Lung (tissue), 12 donors: ENCODE measurements around the gene IGSF22. TPM values are rescaled to one million over a fixed set of nuclear protein-coding genes. Genes with fewer than 3 reads are reported as not detected.

ENCODE experiments used
- ATAC-seq: fragments of 200-7000 bp; cut with Tn5 transposase; one replicate; pipeline ENCODE4 v1.9.1; 2020; ENCODE audit warnings: moderate number of reproducible peaks; ENCODE audit not compliant: insufficient read depth, low FRiP score
- DNase-seq, 3 donors: peaks; one replicate each; pipeline ENCODE4 v3.0.0-alpha.2; 2013 to 2017
- H3K27ac ChIP-seq, 2 donors: one replicate each; pipeline ENCODE4 v1.5.1; 2013; ENCODE audit warnings: mild to moderate bottlenecking in 2 of 2, moderate library complexity in 2 of 2, control low read depth in 1 of 2, inconsistent platforms in 1 of 2, low read depth in 1 of 2, low read length in 1 of 2
- H3K27me3 ChIP-seq, 3 donors: one replicate each; pipeline ENCODE4 v1.5.1; 2013; ENCODE audit warnings: low read length in 2 of 3; ENCODE audit not compliant: control insufficient read depth in 3 of 3, insufficient read depth in 3 of 3
- H3K36me3 ChIP-seq, 4 donors: one replicate each; pipeline ENCODE4 v1.5.1; 2013; ENCODE audit warnings: low read length in 4 of 4, mild to moderate bottlenecking in 1 of 4, moderate library complexity in 1 of 4; ENCODE audit not compliant: control insufficient read depth in 4 of 4, insufficient read depth in 4 of 4
- H3K4me1 ChIP-seq, 5 donors: one replicate each; pipeline ENCODE4 v1.5.1; 2013; ENCODE audit warnings: low read length in 5 of 5, mild to moderate bottlenecking in 2 of 5, moderate library complexity in 1 of 5; ENCODE audit not compliant: control insufficient read depth in 5 of 5, insufficient read depth in 5 of 5
- H3K4me3 ChIP-seq: one replicate; pipeline ENCODE4 v1.5.1; 2013; ENCODE audit warnings: mild to moderate bottlenecking, control low read depth, moderate library complexity
- H3K9ac ChIP-seq, 2 donors: one replicate each; pipeline ENCODE4 v1.5.1; 2013; ENCODE audit warnings: low read length in 2 of 2, control low read depth in 1 of 2; ENCODE audit not compliant: insufficient read depth in 1 of 2
- H3K9me3 ChIP-seq, 4 donors: one replicate each; pipeline ENCODE4 v1.5.1; 2013; ENCODE audit warnings: low read length in 3 of 4, mild to moderate bottlenecking in 1 of 4, moderate library complexity in 1 of 4; ENCODE audit not compliant: control insufficient read depth in 4 of 4, insufficient read depth in 3 of 4
- CTCF ChIP-seq: IDR thresholded peaks from 2 replicates; pipeline ENCODE4 v1.5.1; 2012; ENCODE audit warnings: mild to moderate bottlenecking; ENCODE audit errors: control extremely low read depth, extremely low read depth
- WGBS, 2 donors: extraction: QIAGEN DNeasy Blood & Tissue Kit; methylation state at CpG; one replicate each; pipeline ENCODE4 v1.1.7; 2013; 5-methylcytosine and 5-hydroxymethylcytosine counted together
- polyA plus RNA-seq, 2 donors: library from polyadenylated mRNA; stranded (reverse); fragments of 200-250 nt; gene quantifications; one replicate each; pipeline ENCODE4 v1.2.1, GENCODE V29; 2013
- total RNA-seq, 2 donors: library from RNA; depleted of rRNA in 1 of 2; stranded (reverse); fragments of >200 nt in 1 of 2; gene quantifications; one replicate each; pipeline ENCODE4 v1.2.1, GENCODE V29; 2014 to 2021
- donor health status: control.
- donor health status: control.
- donor health status: Bipolar disorder and iron deficiency.
- donor health status: healthy.
- donor health status: DM: yes; HTN: yes; CAD: no.

IGSF22 gene
- total and polyA plus RNA-seq, 4 donors = 0.33 to 2.0 (median 0.56) TPM

- Histone ChIP-seq H3K4me3 (no peak overlapping the region), H3K9ac (no peak overlapping the region), H3K9me3 (no peaks in the 10 kb centered on the region), H3K36me3 (no peaks in the 10 kb centered on the region), H3K27me3 (no peaks in the 10 kb centered on the region), H3K4me1 (no peaks in the 10 kb centered on the region), H3K27ac (no peak overlapping the region)
- 86 to 92% methylated on average over 10 of the region's 10 CpGs for WGBS, 2 donors
- ATAC-seq (no peak), DNase-seq (no peak)
- TF ChIP-seq CTCF = no peak
Measured at GRCh38 chr11:18714443-18714780, 11.6 kb downstream of the IGSF22 start.

DNA sequence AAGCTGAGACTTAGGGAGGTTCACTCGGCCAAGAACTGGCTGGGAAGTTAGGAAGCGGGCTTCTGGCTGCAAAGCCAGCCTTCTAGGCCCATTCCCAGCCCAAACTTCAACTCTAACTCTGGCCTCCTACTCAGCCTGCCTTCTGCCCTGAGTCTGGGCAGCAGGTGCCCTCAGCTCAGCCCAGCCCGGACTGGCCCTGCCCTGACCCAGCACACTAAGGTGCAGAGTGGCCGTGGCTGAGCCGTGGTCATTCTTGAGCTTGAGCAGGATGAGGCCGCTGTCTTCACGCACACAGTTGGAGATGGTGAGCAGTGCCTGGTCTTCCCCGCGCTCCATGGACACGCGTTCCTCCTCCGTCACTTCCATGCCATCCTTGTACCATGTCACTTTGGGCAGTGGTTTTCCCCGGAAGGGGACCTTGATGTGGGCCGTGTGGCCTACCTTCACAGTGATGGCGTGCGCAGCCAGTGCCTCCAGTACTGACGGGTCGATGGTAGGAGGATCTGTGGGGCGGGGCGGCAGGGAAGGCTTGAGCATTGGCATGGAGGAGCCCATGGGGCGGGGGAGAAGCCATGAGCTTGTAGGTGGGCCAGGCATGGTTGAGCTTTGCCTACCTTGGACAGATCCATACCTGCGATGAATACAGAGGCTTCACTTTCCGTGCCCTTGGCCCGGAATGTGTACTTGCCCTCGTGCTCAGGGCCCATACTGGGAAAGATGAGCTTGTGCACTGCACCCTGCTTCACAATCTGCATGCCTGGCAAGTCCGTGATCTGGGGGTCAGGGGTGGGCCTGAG, 12.1 kb downstream of the IGSF22 start:
- 94% methylated on average over 26 of the region's 26 CpGs for WGBS, 2 donors
- DNase-seq = no peak
- no peaks in the 10 kb centered on the region for H3K36me3 ChIP-seq
- no peaks in the 10 kb centered on the region for H3K4me1 ChIP-seq
- no peaks in the 10 kb centered on the region for H3K27me3 ChIP-seq
- H3K9me3 ChIP-seq = no peaks in the 10 kb centered on the region
- no peak for ATAC-seq
- no peak overlapping the region for H3K4me3 ChIP-seq
- no peak for TF ChIP-seq CTCF
- H3K9ac ChIP-seq = no peak overlapping the region
- H3K27ac ChIP-seq = no peak overlapping the region

- ATAC-seq (no peak), DNase-seq (no peak)
- Histone ChIP-seq H3K4me3 (no peak overlapping the region), H3K4me1 (peaks cover 1 to 16% (median 7%) of the 10 kb centered on the region in 5 donors), H3K27ac (no peak overlapping the region), H3K36me3 (no peaks in the 10 kb centered on the region), H3K27me3 (no peaks in the 10 kb centered on the region), H3K9ac (no peak overlapping the region), H3K9me3 (no peaks in the 10 kb centered on the region)
- WGBS, 2 donors = 80 to 87% methylated on average over 5 of the region's 5 CpGs
- TF ChIP-seq CTCF = no peak
Measured at GRCh38 chr11:18710545-18710944, 15.4 kb downstream of the IGSF22 start.

- 95 to 100% methylated on average over 4 of the region's 4 CpGs for WGBS, 2 donors
- ATAC-seq (no peak), DNase-seq (no peak)
- no peak for TF ChIP-seq CTCF
- no peak overlapping the region for H3K27ac ChIP-seq
- H3K4me1 ChIP-seq = peaks cover 6 to 25% (median 11%) of the 10 kb centered on the region in 5 donors
- H3K27me3 ChIP-seq = no peaks in the 10 kb centered on the region
- no peaks in the 10 kb centered on the region for H3K9me3 ChIP-seq
- no peak overlapping the region for H3K9ac ChIP-seq
- no peaks in the 10 kb centered on the region for H3K36me3 ChIP-seq
- no peak overlapping the region for H3K4me3 ChIP-seq
Measured at GRCh38 chr11:18709414-18709813, 16.6 kb downstream of the IGSF22 start.
